ENCODE measurements around the gene SRR.
"Not testable (repeated sequence)": the region's sequence is repeated elsewhere in the genome, so short reads cannot be mapped to it uniquely, and the experiment has no call there.

The SRR gene

DNA sequence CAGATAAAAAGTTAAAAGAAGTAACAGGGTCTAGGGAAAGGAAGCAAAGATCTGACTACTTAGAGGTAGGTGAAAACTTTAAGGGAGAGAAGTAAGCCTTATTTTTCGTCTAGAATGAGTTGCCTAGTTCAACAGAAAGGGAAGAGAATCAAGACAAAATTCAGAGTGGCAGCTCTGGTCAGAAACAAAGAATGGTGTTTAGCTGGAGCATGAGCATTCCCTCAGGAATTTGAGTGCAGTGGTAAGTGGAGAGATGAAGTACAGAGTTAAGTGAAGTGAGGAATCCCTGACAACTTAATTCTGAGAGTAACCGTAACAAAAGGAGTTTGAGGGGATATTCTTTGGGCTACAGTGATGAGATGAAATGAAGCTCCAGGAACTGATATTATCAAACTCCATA is 11.7 kb upstream of the SRR start:
- no peak for DNase-seq

DNA sequence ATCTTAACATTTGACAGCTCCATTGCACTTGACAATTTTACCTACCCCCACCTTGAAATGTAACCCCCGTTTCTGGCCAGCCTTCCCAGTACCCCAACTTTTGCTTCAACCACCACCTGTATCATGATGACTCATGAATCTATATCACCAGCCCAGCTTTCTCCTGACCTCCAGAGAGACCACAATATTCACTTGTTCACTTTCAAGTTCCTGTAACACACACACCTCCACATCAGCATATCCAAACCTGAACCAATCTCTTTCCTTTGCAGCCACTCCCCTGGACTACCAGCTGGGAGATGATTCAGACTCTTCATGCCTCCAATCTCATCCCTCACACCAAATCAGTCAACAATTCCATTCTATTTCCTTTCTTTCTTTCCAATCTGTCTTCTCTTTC is 8.2 kb upstream of the SRR start:
- no peak for DNase-seq

DNA sequence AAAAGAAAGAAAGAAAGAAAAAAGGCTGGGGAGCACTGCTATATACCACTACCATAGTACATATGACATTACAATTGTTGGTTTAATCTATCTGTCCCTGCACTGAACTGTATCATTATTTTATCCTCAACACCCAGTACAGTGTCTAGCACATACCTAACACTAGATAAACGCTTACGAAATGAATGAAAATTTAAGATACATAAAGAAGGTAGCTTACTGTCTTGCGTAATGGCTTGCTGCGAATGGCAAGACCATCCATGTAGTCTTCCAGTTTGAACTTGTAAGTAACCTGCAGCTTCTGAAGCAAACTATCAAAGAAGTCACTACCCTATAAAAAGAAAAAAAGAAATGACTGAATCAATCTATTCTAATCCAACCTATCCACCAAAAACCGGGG is 6.7 kb upstream of the SRR start:
- DNase-seq = no peak

- DNase-seq = no peak
Observed at GRCh38 chr17:2299136-2299535, 4.6 kb upstream of the SRR start.

DNA sequence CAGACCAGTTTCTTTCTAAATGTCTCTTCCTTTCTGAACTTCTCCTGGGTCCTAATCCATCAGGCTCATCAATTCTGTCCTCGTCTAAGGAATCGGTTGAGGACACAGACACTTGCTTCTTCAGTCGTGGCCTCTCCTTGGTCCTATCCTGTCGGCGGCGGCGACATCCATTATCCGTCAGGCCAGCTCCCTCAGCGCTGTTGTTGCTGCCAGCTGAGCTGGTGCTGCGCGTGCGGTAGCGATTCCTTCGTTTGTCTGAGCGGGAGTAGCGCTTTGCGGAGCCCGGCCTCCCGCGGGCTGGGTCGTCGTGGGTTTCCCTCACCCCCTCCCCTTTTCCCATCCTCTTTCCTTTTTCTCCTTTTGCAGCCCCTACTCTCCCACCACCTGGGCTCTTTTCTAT is 4.0 kb upstream of the SRR start:
- no peak for DNase-seq

DNA sequence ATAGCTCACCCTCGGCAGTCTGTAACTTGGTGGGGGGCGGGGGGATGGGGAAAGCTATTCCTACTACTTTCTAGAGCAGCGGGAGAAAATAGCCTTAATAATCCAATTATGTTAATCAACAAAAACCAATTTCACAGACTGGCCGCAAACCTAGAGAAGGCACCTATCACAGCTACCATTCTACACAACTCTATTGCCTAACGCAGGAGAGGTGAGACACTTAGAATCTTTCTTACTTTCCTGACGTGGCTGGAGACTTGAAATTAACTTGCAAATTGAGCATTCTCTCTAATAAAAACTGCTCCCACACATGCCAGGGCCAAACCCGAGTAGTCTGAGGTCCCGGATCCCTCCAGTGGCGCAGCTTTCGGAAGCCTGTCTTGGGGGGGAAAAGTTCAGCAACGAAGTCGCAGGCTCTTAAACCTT is 959 bp upstream of the SRR start:
- no peak for DNase-seq

- no peak for DNase-seq
Observed at GRCh38 chr17:2304931-2305330, 1.2 kb downstream of the SRR start.

DNA sequence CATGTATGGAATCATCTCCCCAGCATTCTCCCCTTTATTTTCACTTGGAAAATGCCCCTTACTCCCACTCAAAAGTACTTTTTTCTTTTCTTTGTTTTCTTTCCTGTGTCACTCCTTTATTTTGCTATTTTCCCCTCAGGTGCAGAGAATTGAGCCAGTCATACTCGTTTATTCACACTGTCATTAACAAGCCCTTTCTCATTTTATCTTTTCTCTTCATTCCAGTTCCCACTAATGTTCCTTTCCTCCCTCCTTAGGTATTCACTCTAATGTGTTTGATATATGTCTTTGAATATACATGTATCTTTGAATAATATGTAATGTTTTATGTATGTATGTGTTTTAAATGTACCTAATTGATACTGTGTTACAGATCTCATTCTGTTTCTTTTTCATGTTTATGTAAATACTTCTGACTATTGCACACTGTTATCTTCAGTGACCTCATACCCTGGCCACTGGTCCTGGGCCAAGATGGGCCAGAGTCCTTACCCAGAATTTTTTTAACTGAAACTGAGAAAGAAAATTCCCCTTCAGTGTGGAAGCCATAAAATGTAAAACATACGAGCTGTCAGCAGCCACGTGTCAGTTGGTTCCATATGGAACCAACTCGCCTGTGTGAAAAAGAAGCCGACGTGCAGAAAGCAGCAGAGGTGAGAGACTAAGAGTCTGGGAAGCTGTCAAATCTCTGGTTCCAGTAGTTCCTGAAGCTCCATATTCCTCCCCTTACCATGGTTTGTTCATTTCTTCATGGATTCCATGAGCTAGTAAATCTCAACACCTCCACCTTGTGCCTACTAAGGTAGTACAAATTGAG is 5.8 kb downstream of the SRR start:
- DNase-seq = no peak

GRCh38 chr17:2312736-2313135 is 9.0 kb downstream of the SRR start:
- no peak for DNase-seq

- DNase-seq = not testable (repeated sequence)
Observed at GRCh38 chr17:2316916-2317205, 13.1 kb downstream of the SRR start.

DNA sequence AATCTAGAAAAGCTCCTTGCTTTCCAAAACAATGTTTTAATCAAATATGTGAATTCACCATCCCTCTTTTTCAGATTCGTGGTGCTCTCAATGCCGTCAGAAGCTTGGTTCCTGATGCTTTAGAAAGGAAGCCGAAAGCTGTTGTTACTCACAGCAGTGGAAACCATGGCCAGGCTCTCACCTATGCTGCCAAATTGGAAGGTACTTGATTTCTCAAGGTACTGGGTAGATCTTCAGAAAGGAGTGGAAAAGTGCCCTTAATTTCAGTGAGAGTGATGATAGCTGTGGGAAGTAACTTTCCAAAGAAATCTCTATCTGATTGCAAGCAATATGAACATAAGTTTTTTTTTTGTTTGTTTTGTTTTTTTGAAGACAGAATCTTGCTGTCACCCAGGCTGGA is 14.0 kb downstream of the SRR start:
- DNase-seq = no peak

DNA sequence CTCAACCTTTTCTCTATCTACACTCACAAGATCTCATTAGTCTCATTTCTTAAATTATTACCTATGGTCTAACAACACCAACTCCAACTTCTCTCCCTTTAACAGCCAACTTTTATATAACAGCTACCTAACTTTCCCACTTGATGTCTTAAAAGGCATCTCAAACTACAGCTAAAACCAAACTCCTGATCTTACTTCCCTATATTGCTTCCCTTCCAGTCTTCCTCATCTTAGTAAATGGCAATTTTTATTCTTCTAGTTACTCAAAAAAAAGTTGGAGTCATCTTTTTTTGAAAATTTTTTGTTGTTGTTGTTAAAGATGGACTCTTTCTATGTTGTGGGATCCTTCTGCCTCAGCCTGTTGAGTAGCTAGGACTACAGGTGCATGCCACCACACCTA is 15.3 kb downstream of the SRR start:
- no peak for DNase-seq

DNA sequence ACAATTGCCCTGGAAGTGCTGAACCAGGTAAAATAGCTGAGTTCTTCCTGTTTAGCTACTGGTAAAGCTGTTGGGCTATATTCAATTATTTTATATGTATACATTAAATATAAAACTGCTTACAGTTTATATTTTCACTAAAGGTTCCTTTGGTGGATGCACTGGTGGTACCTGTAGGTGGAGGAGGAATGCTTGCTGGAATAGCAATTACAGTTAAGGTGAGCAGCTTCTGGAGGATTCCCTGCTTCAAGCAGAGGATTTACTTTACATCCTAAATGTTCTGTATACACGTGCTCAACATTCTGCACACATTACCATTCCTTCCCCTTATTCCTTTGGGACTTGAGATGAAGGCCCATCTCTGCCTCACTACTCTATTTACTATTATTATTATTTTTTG is 17.6 kb downstream of the SRR start:
- no peak for DNase-seq

GRCh38 chr17:2323629-2324314 is 20.0 kb downstream of the SRR start:
- DNase-seq = no peak

- DNase-seq = no peak
Observed at GRCh38 chr17:2331303-2331702, 27.6 kb downstream of the SRR start.

DNA sequence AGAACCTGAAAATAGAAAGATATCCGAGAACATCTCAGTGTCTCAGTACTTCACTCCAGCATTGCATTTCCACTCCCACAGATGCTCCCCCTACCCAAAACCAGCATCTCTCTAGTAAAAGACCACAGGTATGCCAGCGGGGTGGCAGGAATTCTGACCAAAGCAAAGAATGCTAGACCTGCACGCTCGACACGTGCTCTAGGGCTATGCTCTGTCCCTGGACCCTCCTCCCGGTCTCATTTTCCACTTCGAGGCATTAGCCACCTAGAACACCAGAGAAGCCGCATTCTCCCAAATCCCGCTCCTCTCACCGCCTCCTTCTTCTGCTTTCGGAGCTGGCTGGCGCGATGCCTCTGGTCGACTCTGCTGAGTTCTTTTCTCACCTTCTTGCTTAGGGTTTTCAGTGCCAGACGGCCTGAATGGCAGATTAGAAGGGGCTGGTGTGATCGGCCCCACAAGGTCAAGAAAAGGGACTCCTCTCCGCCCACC is 32.0 kb downstream of the SRR start:
- no peak for DNase-seq

- peak; percentile 82 for DNase-seq
Observed at GRCh38 chr17:2336215-2336851, 32.6 kb downstream of the SRR start, which contains the start of gene TSR1. TSR1 (minus strand) TSS chr17:2336457; CDS start chr17:2336427, 30 bp downstream.

DNA sequence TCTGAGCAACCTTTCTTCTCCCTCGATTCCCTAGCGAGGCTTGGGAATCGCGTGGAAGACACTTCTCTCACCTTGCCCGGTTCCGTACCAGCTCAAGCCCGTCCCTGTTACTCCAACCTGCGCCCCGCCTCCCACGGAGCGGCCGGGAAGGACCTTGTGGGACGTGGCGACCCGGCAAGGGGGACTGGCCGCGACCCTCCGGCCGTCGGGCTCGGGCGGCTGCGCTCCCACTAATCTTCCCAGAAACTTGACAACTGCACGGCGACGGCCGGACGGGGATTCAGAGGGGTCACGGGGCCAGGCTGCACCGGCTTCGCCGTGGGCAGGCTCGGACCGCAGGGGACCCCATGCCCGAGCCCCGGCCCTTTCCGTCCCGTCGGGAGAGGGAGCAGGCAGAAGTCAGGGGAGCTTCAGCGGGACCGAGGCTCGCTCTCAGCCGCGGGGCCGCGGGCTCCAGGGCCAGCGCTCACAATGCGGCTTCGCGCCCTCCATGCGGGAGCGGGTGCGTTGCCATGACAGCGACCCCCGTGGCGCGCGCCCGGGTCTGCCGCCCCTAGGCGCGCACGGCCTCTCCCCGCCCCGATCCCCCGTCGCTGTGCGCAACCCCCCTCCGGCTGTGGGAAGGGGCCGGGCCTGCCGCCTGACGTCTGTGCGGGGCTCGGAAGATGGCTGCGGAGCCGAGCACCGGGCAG is 33.2 kb downstream of the SRR start, which contains the start of gene SGSM2:
TSS of gene SGSM2 (plus strand) at position 650 of the 692 bp plus-strand sequence. CDS start 188 bp downstream, outside the sequence.
- peak; percentile 57 for DNase-seq

- no peak for DNase-seq
Observed at GRCh38 chr17:2337544-2338314, 34.0 kb downstream of the SRR start.

DNA sequence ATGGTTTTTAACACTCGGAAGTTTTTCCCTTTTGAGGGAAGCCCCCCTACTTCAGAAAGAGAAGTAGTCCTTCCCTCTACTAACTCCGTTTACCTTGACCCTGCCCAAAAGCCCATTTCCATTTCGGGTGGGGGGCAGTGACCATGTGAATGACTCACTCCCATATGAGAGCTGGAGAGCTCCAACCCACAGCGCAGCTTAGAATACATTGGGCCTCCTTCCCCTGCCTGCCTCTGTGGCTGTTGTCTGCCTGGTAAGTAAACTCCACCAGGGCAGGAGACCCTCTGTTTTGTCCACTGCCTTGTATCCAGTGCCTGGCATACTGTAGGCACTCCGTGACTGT is 34.5 kb downstream of the SRR start:
- no peak for DNase-seq

DNA sequence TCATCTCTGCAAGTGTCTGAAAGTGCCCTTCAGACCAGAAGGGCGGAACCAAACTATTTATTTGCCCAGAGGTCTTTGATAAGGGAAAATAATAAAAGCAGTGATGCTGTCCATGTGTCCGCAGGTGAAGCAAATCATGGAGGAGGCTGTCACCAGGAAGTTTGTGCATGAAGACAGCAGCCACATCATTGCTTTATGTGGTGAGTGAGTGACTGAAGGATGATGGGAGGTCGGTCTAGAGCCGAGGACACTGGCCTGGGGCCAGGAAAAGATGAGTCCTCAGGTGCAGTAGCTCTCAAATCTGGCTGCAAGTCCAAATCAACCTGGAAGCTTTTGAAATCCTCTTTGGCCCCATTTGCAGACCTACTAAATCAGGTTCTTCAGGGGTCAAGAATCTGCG is 39.7 kb downstream of the SRR start:
- no peak for DNase-seq

- no peak for DNase-seq
Observed at GRCh38 chr17:2344528-2344927, 40.8 kb downstream of the SRR start.

- no peak for DNase-seq
Observed at GRCh38 chr17:2346475-2346874, 42.7 kb downstream of the SRR start.

Measured in NCI-H1694 treated with DMSO at 0.1 percent for 48 hours (cell line).